Heart left ventricle (tissue), 16 donors: ENCODE measurements around the gene WWOX. TPM values are rescaled to one million over a fixed set of nuclear protein-coding genes. Genes with fewer than 3 reads are reported as not detected.

ENCODE experiments used
- ATAC-seq, 4 donors: fragments of 200-7000 bp; cut with Tn5 transposase; one replicate each; pipeline ENCODE4 v1.9.1; 2020 to 2022; ENCODE audit warnings: moderate library complexity in 4 of 4, mild to moderate bottlenecking in 3 of 4, moderate number of reproducible peaks in 1 of 4
- DNase-seq, 5 donors: peaks; one replicate each; pipeline ENCODE4 v3.0.0-alpha.2; 2020
- H3K27ac ChIP-seq, 12 donors: fragments of 200-600 bp; sonication (generic) in 4 of 12; one replicate each; pipeline versions ENCODE4 v1.5.0 to v1.8.0; 2016 to 2022; ENCODE audit warnings: mild to moderate bottlenecking in 2 of 12
- H3K27me3 ChIP-seq, 9 donors: fragments of 200-600 bp; sonication (generic) in 2 of 9; one replicate each; pipeline versions ENCODE4 v1.5.1 to v1.8.0; 2016 to 2022; ENCODE audit warnings: mild to moderate bottlenecking in 3 of 9
- H3K36me3 ChIP-seq, 9 donors: fragments of 200-600 bp; sonication (generic) in 2 of 9; one replicate each; pipeline versions ENCODE4 v1.5.0 to v1.8.0; 2018 to 2022; ENCODE audit warnings: mild to moderate bottlenecking in 2 of 9
- H3K4me1 ChIP-seq, 12 donors: fragments of 200-600 bp; sonication (generic) in 4 of 12; one replicate each; pipeline versions ENCODE4 v1.5.0 to v1.8.0; 2016 to 2022; ENCODE audit warnings: mild to moderate bottlenecking in 3 of 12
- H3K4me3 ChIP-seq, 12 donors: fragments of 200-600 bp; sonication (generic) in 4 of 12; one replicate each; pipeline versions ENCODE4 v1.5.0 to v1.8.0; 2017 to 2022; ENCODE audit warnings: mild to moderate bottlenecking in 9 of 12, moderate library complexity in 4 of 12
- H3K9me3 ChIP-seq, 12 donors: fragments of 200-600 bp; sonication (generic) in 4 of 12; one replicate each; pipeline versions ENCODE4 v1.5.0 to v1.8.0; 2016 to 2022; ENCODE audit warnings: mild to moderate bottlenecking in 1 of 12
- CTCF ChIP-seq, 12 donors: fragments of 200-600 bp; sonication (generic) in 4 of 12; IDR thresholded peaks; one replicate each; pipeline versions ENCODE4 v1.5.0 to v1.8.0; 2018 to 2022; ENCODE audit warnings: antibody characterized with exemption in 12 of 12, mild to moderate bottlenecking in 5 of 12
- POLR2A ChIP-seq, 2 donors: fragments of 450-650 bp; IDR thresholded peaks; one replicate each; pipeline ENCODE4 v1.6.1; 2017; ENCODE audit warnings: antibody characterized with exemption in 2 of 2, mild to moderate bottlenecking in 2 of 2, moderate library complexity in 2 of 2
- WGBS, 4 donors: extraction: QIAGEN DNeasy Blood & Tissue Kit in 2 of 4; methylation state at CpG; one replicate each; pipeline versions ENCODE4 v1.1.5 to v1.1.7; 2013 to 2018; 5-methylcytosine and 5-hydroxymethylcytosine counted together
- intact Hi-C, 10 donors: fragments of 100-400 bp; cut with DNase I; formaldehyde crosslinking; loops; one replicate each; pipeline versions ENCODE4 v1.11.1 to v1.14.2; 2022
- polyA plus RNA-seq, 2 donors: library from polyadenylated mRNA; stranded (reverse); fragments of 200-250 nt; gene quantifications; one replicate each; pipeline ENCODE4 v1.2.3, GENCODE V29; 2013
- total RNA-seq, 9 donors: library from RNA; depleted of rRNA in 2 of 9; stranded (reverse); fragments of >200 nt in 2 of 9; fragmentation: NEBNext Ultra II Directional in 3 of 9; extraction: Animal tissue kit (Norgen Biotek cat#: 25700) in 3 of 9; gene quantifications; one replicate each; pipeline versions ENCODE4 v1.1.0 to v1.2.4, GENCODE V29; 2016 to 2023
- donor health status: ischemic (EF 13 %, LVEDD 7.1; RV severe dilation, severe dysfunction).
- donor health status: healthy with polysubstance abuse.
- donor health status: DM: no; HTN: yes; CAD: no.
- donor health status: DM: no; HTN: no; CAD: no.
- donor health status: ischemic (EF 25% LVEDD 6.9; RV normal size, moderate dysfunction).
- donor health status: ischemic (EF 25% LVEDD 5.7; RV mildly dilated, moderate dysfunction).
- donor health status: healthy.
- donor health status: DM: yes; HTN: yes; CAD: no.
- donor health status: ischemic (EF 35%, LVEDD 5.7; RV mildly dilated, moderate dysfunction).
- donor health status: nonischemic (EF 11% LVEDD 7.7; RV severe dilation, severe dysfunction).
- donor health status: DM: yes; HTN: yes; CAD: no.
- donor health status: PGD.
- donor health status: ischemic (EF 29% LVEDD 5.4; RV normal size, mild dysfunction).
- donor health status: nonischemic (EF 23%, LVEDD 6.1; RV moderate dilation, normal function).

The WWOX gene
- total and polyA plus RNA-seq, 11 donors, result 4.3 to 18.3 (median 9.1) TPM

- no peak overlapping the region for H3K4me3 ChIP-seq
- no peaks in the 10 kb centered on the region for H3K9me3 ChIP-seq
- intact Hi-C loops, result no loop called here
- no peak for TF ChIP-seq CTCF (IDR thresholded peaks at IDR 0.05)
- no peak for TF ChIP-seq POLR2A (IDR thresholded peaks at IDR 0.05)
- no peak overlapping the region for H3K27ac ChIP-seq
- ATAC-seq (no peak), DNase-seq (no peak)
- H3K27me3 ChIP-seq, result no peaks in the 10 kb centered on the region
- peaks cover 0 to 11% (median 0%) of the 10 kb centered on the region in 12 donors for H3K4me1 ChIP-seq
- 79 to 97% (median 89%) methylated on average over 5 of the region's 5 CpGs for WGBS, 4 donors
- no peaks in the 10 kb centered on the region for H3K36me3 ChIP-seq
Measured at GRCh38 chr16:78441298-78441697, 341.8 kb downstream of the WWOX start.

- Histone ChIP-seq H3K4me1 (peaks cover 0 to 14% (median 0%) of the 10 kb centered on the region in 12 donors), H3K27me3 (no peaks in the 10 kb centered on the region), H3K36me3 (no peaks in the 10 kb centered on the region), H3K27ac (peak overlapping the region in 3 of 12 donors; percentile 21 to 36 (median 29)), H3K4me3 (peak overlapping the region in 4 of 12 donors; percentile 13 to 37 (median 16)), H3K9me3 (no peaks in the 10 kb centered on the region)
- 62 to 67% (median 63%) methylated on average over 13 of the region's 13 CpGs for WGBS, 4 donors
- peak in 2 of 4 donors; percentile 29 to 36 for ATAC-seq
- TF ChIP-seq POLR2A (IDR thresholded peaks at IDR 0.05), result no peak
- no peak for TF ChIP-seq CTCF (IDR thresholded peaks at IDR 0.05)
- no peak for DNase-seq
- intact Hi-C loops, result no loop called here
Measured at GRCh38 chr16:78443542-78444364, 344.3 kb downstream of the WWOX start.

- intact Hi-C loops, result no loop called here
- 93 to 98% (median 95%) methylated on average over 4 to 5 of the region's 5 CpGs for WGBS, 4 donors
- Histone ChIP-seq H3K9me3 (no peaks in the 10 kb centered on the region), H3K4me3 (no peak overlapping the region), H3K4me1 (peaks cover 0 to 16% (median 0%) of the 10 kb centered on the region in 12 donors), H3K27ac (no peak overlapping the region), H3K27me3 (no peaks in the 10 kb centered on the region), H3K36me3 (no peaks in the 10 kb centered on the region)
- ATAC-seq, result no peak
- no peak for TF ChIP-seq POLR2A (IDR thresholded peaks at IDR 0.05)
- no peak for TF ChIP-seq CTCF (IDR thresholded peaks at IDR 0.05)
- no peak for DNase-seq
Measured at GRCh38 chr16:78445818-78446217, 346.4 kb downstream of the WWOX start.

GRCh38 chr16:78446486-78446885 is 347.0 kb downstream of the WWOX start:
- TF ChIP-seq POLR2A (IDR thresholded peaks at IDR 0.05) (no peak), CTCF (IDR thresholded peaks at IDR 0.05) (no peak)
- H3K9me3 ChIP-seq, result no peaks in the 10 kb centered on the region
- 93 to 98% (median 97%) methylated on average over 5 of the region's 5 CpGs for WGBS, 4 donors
- H3K4me1 ChIP-seq, result peaks cover 0 to 18% (median 0%) of the 10 kb centered on the region in 12 donors
- H3K36me3 ChIP-seq, result no peaks in the 10 kb centered on the region
- intact Hi-C loops, result no loop called here
- no peak for DNase-seq
- no peak for ATAC-seq
- no peak overlapping the region for H3K27ac ChIP-seq
- no peak overlapping the region for H3K4me3 ChIP-seq
- H3K27me3 ChIP-seq, result no peaks in the 10 kb centered on the region
